ENCODE results near the gene SFXN5.

Gene SFXN5

DNA sequence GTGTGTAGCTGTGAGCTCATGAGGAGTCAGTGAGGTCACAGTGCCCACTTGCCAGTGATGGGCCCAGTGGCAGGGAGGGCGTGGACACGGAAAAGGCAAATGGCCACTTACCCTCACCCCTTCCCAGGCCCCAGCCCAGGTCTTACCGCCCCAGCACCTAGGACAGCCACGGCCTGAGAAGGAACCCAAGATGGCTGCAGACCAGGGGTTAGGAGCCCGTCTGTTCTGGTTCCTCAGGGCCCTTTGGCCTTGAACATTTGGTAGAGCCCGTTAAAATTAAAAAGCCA lies 80.1 kb downstream of the SFXN5 start:
- DNase-seq = no peak

GRCh38 chr2:72990695-72991438 lies 80.6 kb downstream of the SFXN5 start:
- DNase-seq = no peak

DNA sequence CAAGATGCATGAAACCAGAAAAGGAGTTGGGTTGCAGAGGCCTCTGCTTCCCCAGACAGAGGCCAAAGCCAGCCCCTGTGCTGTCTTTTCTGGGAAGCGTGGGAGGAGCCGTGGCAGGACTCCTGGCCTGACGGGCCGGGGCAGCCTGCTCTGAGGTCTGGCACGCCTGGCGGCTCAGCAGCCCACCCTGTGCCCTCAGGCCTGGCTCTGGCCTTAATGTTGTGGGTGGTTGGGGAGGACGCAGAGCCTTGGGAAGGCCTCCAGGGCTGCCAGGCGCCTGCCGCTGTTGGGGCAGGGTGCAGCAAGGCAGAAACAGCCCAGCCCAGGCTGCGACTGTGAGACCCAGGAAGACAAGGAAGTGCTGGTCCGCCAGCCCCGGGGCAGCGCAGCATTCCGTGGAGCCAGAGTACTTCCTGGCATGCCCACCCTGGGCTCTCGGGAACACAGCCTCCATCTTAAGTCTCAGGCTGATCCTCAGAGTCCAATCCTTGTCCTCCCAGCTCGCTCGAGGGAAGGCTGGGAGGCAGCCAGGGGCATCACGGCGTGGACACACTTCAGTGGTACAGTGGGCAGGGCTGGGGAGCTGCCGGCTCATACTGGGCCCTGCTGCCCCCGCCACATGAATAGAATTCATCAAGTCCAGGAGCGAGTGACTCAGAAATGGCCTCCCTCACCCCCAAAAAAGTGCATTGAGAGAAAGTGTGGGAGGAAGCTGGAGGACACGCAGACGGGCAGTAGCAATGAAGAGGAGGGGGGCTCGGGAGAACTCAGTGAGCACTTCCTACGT lies 81.5 kb downstream of the SFXN5 start:
- no peak for DNase-seq

DNA sequence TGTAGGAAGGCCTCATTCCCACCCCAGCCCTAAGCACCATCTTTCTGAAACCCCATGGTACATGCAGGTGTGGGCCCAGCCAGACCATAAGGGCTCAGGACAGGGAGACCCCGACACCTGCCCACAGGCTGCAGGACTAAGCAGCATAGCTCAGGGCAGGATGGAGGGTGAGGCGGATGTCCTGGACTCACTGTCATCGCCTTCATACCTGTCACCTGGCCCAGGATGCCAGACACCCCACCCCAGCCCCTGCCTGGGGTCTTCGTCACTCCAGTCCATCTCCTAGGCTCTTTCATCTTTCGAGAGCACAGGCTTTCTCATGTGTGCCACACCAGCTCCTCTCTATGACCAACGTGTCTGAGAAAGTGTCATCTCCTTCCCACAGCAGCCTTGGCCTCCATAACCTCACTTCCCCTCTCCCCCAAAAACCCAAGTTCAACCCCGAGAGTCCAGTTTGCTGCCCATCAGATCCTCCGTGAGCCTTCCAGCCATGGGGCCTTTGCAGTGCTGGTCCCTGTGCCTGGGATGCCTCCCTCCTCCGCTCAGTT lies 82.7 kb downstream of the SFXN5 start:
- DNase-seq = no peak

DNA sequence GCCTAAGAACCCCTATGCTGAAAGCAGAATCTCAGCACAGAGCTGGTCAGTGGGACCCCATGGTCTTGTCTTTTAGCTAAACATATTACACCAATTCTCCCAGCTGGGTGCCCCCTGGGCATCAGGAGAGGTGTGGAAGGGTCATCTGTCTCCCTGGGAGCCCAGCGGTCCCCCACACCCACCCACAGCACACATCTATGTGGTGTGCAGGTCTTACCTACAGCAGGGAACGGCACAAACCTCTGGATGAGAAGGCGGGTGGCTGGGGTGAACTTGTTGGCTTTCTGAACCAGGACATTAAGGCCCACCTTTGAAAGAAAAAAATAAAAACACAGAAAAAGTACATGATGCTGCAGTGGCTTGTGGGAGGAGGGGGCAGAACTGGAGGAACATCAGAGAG lies 83.5 kb downstream of the SFXN5 start:
- DNase-seq = no peak

GRCh38 chr2:72985891-72986683 lies 85.4 kb downstream of the SFXN5 start:
- no peak for DNase-seq

DNA sequence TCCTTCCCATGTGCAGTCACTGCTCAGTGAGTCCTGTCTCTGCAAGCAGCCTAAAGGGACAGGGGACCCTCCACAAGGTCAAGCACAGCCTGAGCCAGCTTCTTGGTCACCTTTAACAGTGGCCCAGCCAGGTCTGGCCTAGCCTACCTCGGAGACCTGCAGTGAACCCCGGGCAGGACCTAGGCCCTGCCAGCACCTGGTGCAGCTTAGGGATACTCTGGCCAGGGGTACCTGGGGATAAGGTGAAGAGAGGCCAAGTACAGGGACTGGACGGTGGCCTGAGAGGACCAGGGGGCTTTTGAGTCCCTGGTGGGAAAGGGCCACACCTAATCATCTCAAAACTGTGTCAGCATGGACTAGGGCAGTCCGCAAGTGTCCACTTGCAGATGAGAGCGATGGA lies 86.4 kb downstream of the SFXN5 start:
- DNase-seq = no peak

DNA sequence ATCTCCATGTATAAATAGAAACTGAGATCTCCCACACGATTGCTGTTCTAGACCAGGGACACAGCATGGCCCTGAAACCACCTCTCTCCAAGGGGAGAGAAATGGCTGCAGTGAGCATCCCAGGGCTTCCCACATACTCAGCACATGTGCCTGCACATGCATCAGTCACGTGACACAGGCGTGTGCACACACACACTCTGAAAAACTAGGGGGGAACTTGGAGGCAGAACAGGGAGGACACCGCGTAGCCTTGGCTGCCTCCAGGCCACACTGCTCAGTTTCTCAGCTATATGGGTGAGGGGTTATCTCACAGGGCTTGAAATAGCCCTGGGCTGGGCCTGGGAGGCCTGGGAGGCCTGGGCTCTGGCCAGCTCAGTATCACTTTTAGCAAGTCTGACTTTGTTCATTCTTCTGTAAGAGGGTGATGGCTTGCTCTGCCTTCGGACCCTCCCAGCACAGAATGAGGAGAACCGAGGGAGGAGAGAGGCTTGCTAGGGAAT lies 87.3 kb downstream of the SFXN5 start:
- no peak for DNase-seq

DNA sequence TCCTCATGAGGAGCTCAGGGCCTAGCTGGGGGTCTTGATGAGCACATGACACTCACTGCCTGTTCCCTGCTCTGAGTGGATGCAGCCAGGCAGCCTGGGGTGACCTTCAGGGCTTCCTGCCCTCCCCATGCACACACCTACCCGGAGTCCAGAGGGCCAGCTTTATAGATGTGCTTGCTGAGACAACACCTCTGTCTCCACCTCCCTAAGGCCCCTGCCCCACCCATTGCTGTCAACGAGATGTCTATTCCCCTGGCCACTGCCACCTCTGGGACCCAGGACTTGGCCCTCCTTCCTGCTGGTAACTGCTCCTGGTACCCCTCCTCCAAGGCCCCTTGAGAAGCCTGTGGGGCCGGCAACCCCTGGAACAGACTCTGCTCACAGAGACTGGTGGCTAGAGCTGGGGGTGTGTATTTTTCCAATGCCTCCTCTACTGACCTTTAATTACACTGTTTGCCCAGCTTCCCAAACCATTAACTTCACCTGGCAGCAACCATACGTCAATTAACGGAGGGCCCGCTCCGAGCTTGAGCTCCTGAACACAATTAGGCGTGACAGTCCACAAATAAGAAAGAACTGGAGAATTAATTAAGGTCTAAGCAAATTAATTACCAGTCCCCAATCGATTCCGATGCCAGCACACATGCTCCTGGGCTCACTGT lies 87.9 kb downstream of the SFXN5 start:
- DNase-seq = no peak

- DNase-seq = no peak
Measured at GRCh38 chr2:72982781-72983499, 88.6 kb downstream of the SFXN5 start.

DNA sequence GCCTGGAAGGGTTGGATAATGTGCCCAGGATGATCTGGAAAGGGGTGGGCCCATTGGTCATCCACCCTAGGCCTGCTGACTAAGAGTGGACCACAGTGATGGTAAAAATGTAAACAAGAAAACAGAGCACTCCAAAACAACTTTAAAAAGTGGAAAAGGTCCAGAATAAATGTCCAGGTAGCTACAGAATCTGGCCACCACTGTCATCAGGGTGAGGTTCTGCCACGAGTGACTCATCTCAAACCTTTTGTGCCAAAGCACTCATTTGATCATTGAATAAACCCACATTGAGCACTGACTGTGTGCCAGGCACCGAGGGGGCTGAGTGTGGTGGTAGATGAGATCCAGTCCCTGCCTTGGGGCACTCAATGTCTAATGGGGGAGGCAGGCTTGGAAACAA lies 89.3 kb downstream of the SFXN5 start:
- no peak for DNase-seq

- no peak for DNase-seq
Measured at GRCh38 chr2:72981536-72981935, 90.0 kb downstream of the SFXN5 start.

GRCh38 chr2:72980535-72981217 lies 90.8 kb downstream of the SFXN5 start:
- no peak for DNase-seq

DNA sequence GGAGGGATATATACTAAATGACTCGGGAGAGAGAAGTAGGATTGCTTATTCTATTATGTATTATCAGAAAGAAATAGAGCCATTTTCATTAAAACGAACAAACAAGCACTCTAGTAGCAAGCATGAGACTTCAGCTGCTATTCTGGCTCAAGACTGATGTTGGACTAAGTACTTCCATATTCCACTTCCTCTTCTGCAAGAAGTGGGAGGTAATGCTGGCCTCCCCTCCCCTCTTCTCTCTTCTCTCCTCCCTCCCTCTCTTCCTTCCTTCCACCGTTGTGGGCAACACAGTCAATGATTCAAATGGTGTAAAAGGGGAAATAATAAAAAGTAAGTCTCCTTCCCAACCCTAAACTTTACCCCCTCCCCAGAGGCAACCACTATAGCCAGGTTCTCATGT lies 91.6 kb downstream of the SFXN5 start:
- DNase-seq = no peak

DNA sequence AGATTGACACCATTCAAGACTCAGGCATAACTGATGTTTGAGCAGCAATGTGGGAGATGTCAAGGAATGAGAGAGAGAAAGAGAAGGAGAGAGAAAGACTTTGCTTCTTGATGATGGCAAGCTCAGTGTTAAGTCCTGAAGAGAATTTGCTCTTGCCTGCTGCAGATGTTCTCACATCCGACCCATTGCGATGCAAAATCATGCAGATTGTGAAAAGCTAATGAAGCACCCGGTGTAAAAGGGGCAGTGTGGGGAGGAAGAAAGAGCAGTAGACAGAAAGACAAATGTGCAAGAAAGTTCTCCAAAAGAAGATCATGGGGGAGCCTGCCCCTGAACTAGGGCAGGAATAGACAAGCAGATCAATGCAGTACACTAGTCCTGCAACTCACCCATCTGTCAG lies 96.5 kb downstream of the SFXN5 start:
- no peak for DNase-seq

DNA sequence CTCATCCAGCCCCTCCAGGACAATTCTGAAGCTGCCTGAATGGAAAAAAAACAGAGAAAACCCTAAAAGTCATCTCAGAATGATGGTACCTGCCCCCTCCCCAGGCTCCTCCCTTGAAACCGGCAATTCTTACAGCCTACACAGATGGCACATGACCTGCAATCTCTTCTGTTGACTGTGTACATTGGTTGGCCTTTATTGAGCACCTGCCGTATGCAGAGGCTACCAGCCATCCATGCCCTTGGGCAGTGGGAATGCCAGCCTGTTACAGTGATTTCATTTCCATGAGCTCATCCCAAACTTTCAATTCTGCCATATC lies 97.1 kb downstream of the SFXN5 start:
- DNase-seq = no peak

GRCh38 chr2:72973566-72974435 lies 97.7 kb downstream of the SFXN5 start:
- DNase-seq = peak; percentile 27

- DNase-seq = no peak
Measured at GRCh38 chr2:72973137-72973535, 98.4 kb downstream of the SFXN5 start.

DNA sequence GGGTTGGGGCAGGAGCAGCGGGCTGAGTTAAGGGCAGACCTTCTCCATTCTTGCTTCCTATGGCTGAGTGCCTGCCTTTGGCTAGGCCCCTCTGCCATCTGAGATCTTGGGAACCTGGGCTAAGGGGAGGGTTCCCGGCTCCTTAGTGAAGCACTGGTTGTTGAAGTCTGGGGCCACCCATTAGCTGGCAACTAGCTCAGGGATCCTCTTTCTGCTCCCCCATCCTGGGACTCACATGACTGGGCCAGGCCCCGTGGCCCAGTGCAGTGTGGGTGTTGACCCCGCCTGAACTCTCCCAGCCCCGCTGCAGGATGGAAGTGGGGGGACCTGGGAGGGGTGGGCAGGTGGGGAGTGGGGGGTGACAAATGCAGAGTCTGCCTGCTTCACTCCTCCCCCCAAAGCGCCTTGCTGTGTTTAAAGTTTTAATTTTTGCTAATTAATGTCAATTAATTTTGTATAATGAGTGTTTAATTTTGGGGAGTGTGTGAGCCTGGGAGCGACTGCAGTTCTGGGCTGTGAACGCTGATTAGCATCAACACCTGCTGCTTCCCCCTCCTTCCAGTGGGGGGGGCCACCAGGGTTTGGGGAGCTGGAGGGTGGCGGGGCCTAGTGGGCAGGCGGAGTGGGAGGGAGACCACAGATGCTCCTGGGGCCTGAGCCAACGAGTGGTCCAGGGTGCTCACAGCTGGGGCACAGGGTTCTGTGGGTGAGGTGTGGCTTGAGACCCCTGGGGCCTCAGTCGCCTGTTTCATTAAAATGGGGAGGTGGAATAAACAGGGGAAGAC lies 99.0 kb downstream of the SFXN5 start:
- DNase-seq = no peak

GRCh38 chr2:72971036-72971435 lies 100.5 kb downstream of the SFXN5 start:
- DNase-seq = no peak

All from CD4-positive, alpha-beta T cell treated with Interleukin-4 for 4 hours (primary cell).